SK-N-SH treated with all-trans-retinoic acid at 6 μM for 48 hours (cell line): ENCODE results near the gene UNCX.

Experiments used
- CREB5 ChIP-seq: fragments of 250-450 bp; sonication (Bioruptor Pico); IDR thresholded peaks from 2 replicates; pipeline ENCODE4 v1.5.1; 2020; ENCODE audit warnings: low read depth, mild to moderate bottlenecking, moderate library complexity
- ESRRG ChIP-seq: fragments of 250-450 bp; sonication (Bioruptor Pico); IDR thresholded peaks from 2 replicates; pipeline ENCODE4 v1.6.1; 2021; ENCODE audit warnings: mild to moderate bottlenecking
- ISL1 ChIP-seq: fragments of 250-450 bp; sonication (Bioruptor Pico); IDR thresholded peaks from 2 replicates; pipeline ENCODE4 v2.1.2; 2022; ENCODE audit warnings: mild to moderate bottlenecking, moderate library complexity
- OSR1 ChIP-seq: fragments of 250-450 bp; sonication (Bioruptor Pico); IDR thresholded peaks from 2 replicates; pipeline ENCODE4 v1.8.0; 2022; ENCODE audit warnings: moderate library complexity, mild to moderate bottlenecking, inconsistent platforms
- PATZ1 ChIP-seq: fragments of 250-450 bp; sonication (Bioruptor Pico); IDR thresholded peaks from 2 replicates; pipeline ENCODE4 v1.8.0; 2020; ENCODE audit warnings: mild to moderate bottlenecking, moderate library complexity, borderline replicate concordance
- POU6F1 ChIP-seq: fragments of 250-450 bp; sonication (Bioruptor Pico); IDR thresholded peaks from 2 replicates; pipeline ENCODE4 v1.8.0; 2021; ENCODE audit warnings: low read depth, mild to moderate bottlenecking, moderate library complexity, borderline replicate concordance
- PPARA ChIP-seq: fragments of 250-450 bp; sonication (Bioruptor Pico); IDR thresholded peaks from 2 replicates; pipeline ENCODE4 v1.5.0; 2020; ENCODE audit warnings: mild to moderate bottlenecking, borderline replicate concordance
- RARB ChIP-seq: fragments of 250-450 bp; sonication (Bioruptor Pico); IDR thresholded peaks from 2 replicates; pipeline ENCODE4 v1.8.0; 2021; ENCODE audit warnings: mild to moderate bottlenecking, moderate library complexity
- ZC3H10 ChIP-seq: fragments of 250-450 bp; sonication (Bioruptor Pico); IDR thresholded peaks from 2 replicates; pipeline ENCODE4 v1.5.1; 2021; ENCODE audit warnings: mild to moderate bottlenecking, moderate library complexity
- ZFP3 ChIP-seq: fragments of 250-450 bp; sonication (Bioruptor Pico); IDR thresholded peaks from 2 replicates; pipeline ENCODE4 v1.5.0; 2020; ENCODE audit warnings: mild to moderate bottlenecking, moderate library complexity
- ZFP30 ChIP-seq: fragments of 450-650 bp; formaldehyde crosslinking; IDR thresholded peaks from 2 replicates; pipeline ENCODE4 v1.5.0; 2022; ENCODE audit warnings: mild to moderate bottlenecking, moderate library complexity
- ZNF565 ChIP-seq: fragments of 450-650 bp; formaldehyde crosslinking; conservative IDR thresholded peaks from 2 replicates; pipeline ENCODE4 v1.5.0; 2020; ENCODE audit warnings: low read depth, mild to moderate bottlenecking, moderate library complexity
- ZNF70 ChIP-seq: fragments of 450-650 bp; formaldehyde crosslinking; IDR thresholded peaks from 2 replicates; pipeline ENCODE4 v1.5.0; 2020; ENCODE audit warnings: mild to moderate bottlenecking, moderate library complexity

GRCh38 chr7:1242256-1242605 lies 9.6 kb downstream of the UNCX start:
- TF ChIP-seq POU6F1 (CRISPR knock-in tag) = no peak
- no peak for TF ChIP-seq ESRRG
- no peak for TF ChIP-seq ZFP3 (CRISPR knock-in tag)
- TF ChIP-seq ZNF70 (CRISPR knock-in tag) = no peak
- TF ChIP-seq ZFP30 = no peak
- no peak for TF ChIP-seq ZNF565 (CRISPR knock-in tag)
- TF ChIP-seq PPARA = no peak
- no peak for TF ChIP-seq CREB5 (CRISPR knock-in tag)
- TF ChIP-seq RARB (CRISPR knock-in tag) = no peak
- no peak for TF ChIP-seq PATZ1 (CRISPR knock-in tag)
- no peak for TF ChIP-seq ZC3H10
- TF ChIP-seq OSR1 (CRISPR knock-in tag) = no peak
- no peak for TF ChIP-seq ISL1 (CRISPR knock-in tag)
